Neuronal stem cell (in vitro differentiated cells): ENCODE measurements around the gene CPT1A.

Experiments
- DNase-seq: peaks from one replicate; pipeline ENCODE4 v3.0.0-alpha.2; 2013; ENCODE audit warnings: low spot score
- H2AFZ ChIP-seq: one replicate; pipeline ENCODE4 v1.6.1; 2013; ENCODE audit warnings: mild to moderate bottlenecking, low read length, inconsistent platforms
- H2AK5ac ChIP-seq: 2 replicates; pipeline ENCODE4 v1.6.1; 2013; ENCODE audit warnings: low read depth, mild to moderate bottlenecking, inconsistent platforms, low read length, moderate library complexity, mixed read lengths
- H2BK120ac ChIP-seq: 2 replicates; pipeline ENCODE4 v1.6.1; 2013; ENCODE audit warnings: low read depth, mild to moderate bottlenecking, inconsistent platforms, low read length, moderate library complexity, mixed read lengths
- H2BK12ac ChIP-seq: one replicate; pipeline ENCODE4 v1.6.1; 2013; ENCODE audit warnings: low read length, inconsistent platforms
- H2BK15ac ChIP-seq: 2 replicates; pipeline ENCODE4 v1.6.1; 2013; ENCODE audit warnings: mild to moderate bottlenecking, low read length, inconsistent platforms, mixed read lengths
- H2BK5ac ChIP-seq: one replicate; pipeline ENCODE4 v1.6.1; 2013; ENCODE audit warnings: inconsistent platforms, mild to moderate bottlenecking, low read length, moderate library complexity
- H3K14ac ChIP-seq: one replicate; pipeline ENCODE4 v1.6.1; 2013; ENCODE audit warnings: low read length, inconsistent platforms
- H3K18ac ChIP-seq: 2 replicates; pipeline ENCODE4 v1.6.1; 2013; ENCODE audit warnings: low read length, inconsistent platforms
- H3K23ac ChIP-seq: 2 replicates; pipeline ENCODE4 v1.6.1; 2013; ENCODE audit warnings: low read depth, mild to moderate bottlenecking, mixed read lengths, low read length, inconsistent platforms; ENCODE audit not compliant: poor library complexity
- H3K27ac ChIP-seq: replicated peaks from 3 replicates; pipeline ENCODE4 v1.5.1; 2013; ENCODE audit warnings: low read length, inconsistent platforms
- H3K27me3 ChIP-seq, 3 experiments: 2 replicates each; pipeline ENCODE4 v1.6.1; 2013; ENCODE audit warnings: low read length in 3 of 3, mild to moderate bottlenecking in 2 of 3, inconsistent platforms in 1 of 3, low read depth in 1 of 3, mixed read lengths in 1 of 3, moderate library complexity in 1 of 3; ENCODE audit not compliant: control insufficient read depth in 3 of 3, insufficient read depth in 3 of 3
- H3K36me3 ChIP-seq, 2 donors: replicated peaks in 1 of 2; 2 replicates each; pipeline ENCODE4 v1.6.1; 2013; ENCODE audit warnings: low read length in 2 of 2; ENCODE audit not compliant: control insufficient read depth in 2 of 2, insufficient read depth in 2 of 2
- H3K4ac ChIP-seq: 2 replicates; pipeline ENCODE4 v1.6.1; 2013; ENCODE audit warnings: inconsistent platforms, mild to moderate bottlenecking, low read length, moderate library complexity
- H3K4me1 ChIP-seq, 2 donors: 1 replicate in 1 of 2; 2 replicates in 1 of 2; pipeline ENCODE4 v1.6.1; 2013; ENCODE audit warnings: low read length in 2 of 2, low read depth in 1 of 2; ENCODE audit not compliant: control insufficient read depth in 2 of 2, insufficient read depth in 1 of 2
- H3K4me2 ChIP-seq: one replicate; pipeline ENCODE4 v1.6.1; 2013; ENCODE audit warnings: mild to moderate bottlenecking, low read length, inconsistent platforms; ENCODE audit not compliant: insufficient read depth, poor library complexity, severe bottlenecking
- H3K4me3 ChIP-seq, 2 donors: 2 replicates each; pipeline ENCODE4 v1.5.1; 2013; ENCODE audit warnings: low read length in 2 of 2, mild to moderate bottlenecking in 2 of 2, inconsistent platforms in 1 of 2, moderate library complexity in 1 of 2
- H3K79me1 ChIP-seq: one replicate; pipeline ENCODE4 v1.6.1; 2013; ENCODE audit warnings: low read depth, mild to moderate bottlenecking, inconsistent platforms, low read length, moderate library complexity
- H3K9ac ChIP-seq: one replicate; pipeline ENCODE4 v1.6.1; 2013; ENCODE audit warnings: mild to moderate bottlenecking, low read depth, low read length, inconsistent platforms; ENCODE audit not compliant: poor library complexity
- H3K9me3 ChIP-seq, 2 donors: replicated peaks in 1 of 2; 2 replicates each; pipeline versions ENCODE3 to v1.6.1; 2013; ENCODE audit warnings: low read length in 2 of 2, mild to moderate bottlenecking in 2 of 2, inconsistent platforms in 1 of 2, low read depth in 1 of 2, mixed read lengths in 1 of 2, moderate library complexity in 1 of 2; ENCODE audit not compliant: control insufficient read depth in 2 of 2, insufficient read depth in 1 of 2
- H4K8ac ChIP-seq: one replicate; pipeline ENCODE4 v1.6.1; 2013; ENCODE audit warnings: low read depth, mild to moderate bottlenecking, inconsistent platforms, low read length, moderate library complexity
- H4K91ac ChIP-seq: one replicate; pipeline ENCODE4 v1.6.1; 2013; ENCODE audit warnings: low read length, low read depth, mild to moderate bottlenecking, inconsistent platforms; ENCODE audit not compliant: poor library complexity
- WGBS, 2 donors: extraction: QIAGEN DNeasy Blood & Tissue Kit; methylation state at CpG; one replicate each; pipeline ENCODE4 v1.1.7; 2013; ENCODE audit warnings: missing lambda C conversion rate in 2 of 2, mixed read lengths in 1 of 2; ENCODE audit not compliant: insufficient read length in 2 of 2, insufficient replicate concordance in 1 of 2; ENCODE audit errors: extremely low coverage in 2 of 2; 5-methylcytosine and 5-hydroxymethylcytosine counted together

Gene CPT1A

DNA sequence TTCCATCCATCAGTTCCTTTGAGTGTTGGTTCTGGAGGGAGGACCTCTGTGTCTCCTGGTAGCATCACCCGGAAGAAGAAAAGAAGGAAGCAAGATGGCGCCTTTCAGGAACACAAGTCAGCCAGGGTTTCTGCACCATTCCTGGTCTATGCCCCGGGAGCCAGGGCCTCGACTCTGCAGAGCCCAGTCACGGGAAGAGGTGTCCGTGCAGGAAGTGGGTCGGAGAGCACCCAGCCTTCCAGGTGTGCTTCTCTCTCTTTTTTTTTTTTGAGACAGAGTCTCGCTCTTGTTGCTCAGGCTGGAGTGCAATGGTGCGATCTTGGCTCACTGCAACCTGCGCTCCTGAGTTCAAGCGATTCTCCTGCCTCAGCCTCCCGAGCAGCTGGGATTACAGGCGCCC, 40.7 kb upstream of the CPT1A start:
- H2BK120ac ChIP-seq = no peak overlapping the region
- no peak overlapping the region for H2AFZ ChIP-seq
- H3K23ac ChIP-seq = no peak overlapping the region
- H3K4me1 ChIP-seq = peaks cover 0 to 3% of the 10 kb centered on the region in 2 donors
- no peaks in the 10 kb centered on the region for H3K79me1 ChIP-seq
- no peak overlapping the region for H3K27ac ChIP-seq
- no peak overlapping the region for H3K4me2 ChIP-seq
- H3K27me3 ChIP-seq = no peaks in the 10 kb centered on the region
- no peak overlapping the region for H3K4me3 ChIP-seq
- no peak overlapping the region for H2BK12ac ChIP-seq
- no peak overlapping the region for H2AK5ac ChIP-seq
- no peak overlapping the region for H2BK15ac ChIP-seq
- no peaks in the 10 kb centered on the region for H3K9me3 ChIP-seq
- no peak overlapping the region for H2BK5ac ChIP-seq
- no peak overlapping the region for H3K9ac ChIP-seq
- no CpG with 5 or more reads among the region's 13 CpGs for WGBS, 2 donors
- no peak overlapping the region for H4K8ac ChIP-seq
- no peak overlapping the region for H3K14ac ChIP-seq
- no peak overlapping the region for H3K18ac ChIP-seq
- peaks cover 0 to 2% of the 10 kb centered on the region in 2 donors for H3K36me3 ChIP-seq
- no peak overlapping the region for H3K4ac ChIP-seq
- no peak for DNase-seq
- no peak overlapping the region for H4K91ac ChIP-seq

DNA sequence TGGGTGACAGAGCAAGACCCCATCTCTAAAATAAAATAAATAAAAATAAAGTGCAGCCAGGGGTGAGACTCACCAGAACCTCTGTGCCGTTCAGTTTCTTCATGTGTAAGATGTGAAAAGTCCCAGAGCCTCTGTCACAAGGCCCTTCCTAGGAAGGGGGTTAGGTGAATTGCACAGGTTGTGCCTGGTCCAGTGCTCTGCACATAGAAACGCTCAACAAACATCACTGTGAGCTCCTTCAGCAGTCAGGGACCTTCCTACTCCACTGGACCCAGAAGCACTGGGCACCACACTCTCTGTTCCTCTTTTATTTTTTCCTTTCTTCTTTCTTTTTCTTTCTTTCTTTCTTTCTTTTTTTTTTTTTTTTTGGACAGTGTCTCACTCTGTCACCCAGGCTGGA, 39.6 kb upstream of the CPT1A start:
- no peak overlapping the region for H2BK120ac ChIP-seq
- no peak overlapping the region for H3K4ac ChIP-seq
- WGBS, 2 donors = no CpG with 5 or more reads among the region's 2 CpGs
- H2BK15ac ChIP-seq = no peak overlapping the region
- no peaks in the 10 kb centered on the region for H3K79me1 ChIP-seq
- no peaks in the 10 kb centered on the region for H3K27me3 ChIP-seq
- no peak overlapping the region for H3K14ac ChIP-seq
- no peak overlapping the region for H2AK5ac ChIP-seq
- no peak for DNase-seq
- no peak overlapping the region for H3K9ac ChIP-seq
- no peak overlapping the region for H2BK5ac ChIP-seq
- no peak overlapping the region for H3K4me3 ChIP-seq
- H3K23ac ChIP-seq = no peak overlapping the region
- H3K4me1 ChIP-seq = peaks cover 0 to 3% of the 10 kb centered on the region in 2 donors
- H3K4me2 ChIP-seq = no peak overlapping the region
- H3K18ac ChIP-seq = no peak overlapping the region
- H3K27ac ChIP-seq = no peak overlapping the region
- no peak overlapping the region for H2BK12ac ChIP-seq
- H2AFZ ChIP-seq = no peak overlapping the region
- H4K91ac ChIP-seq = no peak overlapping the region
- H3K36me3 ChIP-seq = no peaks in the 10 kb centered on the region
- no peaks in the 10 kb centered on the region for H3K9me3 ChIP-seq
- no peak overlapping the region for H4K8ac ChIP-seq

DNA sequence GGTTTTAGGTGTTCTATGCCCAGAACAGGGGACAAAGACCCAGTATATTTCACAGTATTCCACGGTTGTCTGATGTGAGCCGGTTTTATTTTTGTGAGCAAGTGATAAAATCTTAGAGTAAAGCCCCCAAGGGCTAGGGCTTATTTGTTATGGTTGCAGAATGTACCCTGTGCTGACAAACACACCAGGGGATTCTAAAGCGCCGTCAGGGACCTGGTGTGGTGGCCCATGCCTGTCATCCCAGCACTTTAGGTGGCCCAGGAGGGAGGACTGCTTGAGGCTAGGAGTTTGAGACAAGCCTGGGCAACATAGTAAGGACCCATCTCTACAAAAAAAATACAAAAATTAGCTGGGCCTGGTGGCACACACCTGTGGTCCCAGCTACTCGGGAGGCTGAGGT, 39.1 kb upstream of the CPT1A start:
- no CpG with 5 or more reads among the region's 5 CpGs for WGBS, 2 donors
- H3K4ac ChIP-seq = no peak overlapping the region
- H3K36me3 ChIP-seq = no peaks in the 10 kb centered on the region
- H2AFZ ChIP-seq = no peak overlapping the region
- no peak overlapping the region for H2BK15ac ChIP-seq
- no peak overlapping the region for H4K8ac ChIP-seq
- H2AK5ac ChIP-seq = no peak overlapping the region
- no peaks in the 10 kb centered on the region for H3K79me1 ChIP-seq
- no peak overlapping the region for H3K4me2 ChIP-seq
- no peak overlapping the region for H3K18ac ChIP-seq
- H3K9me3 ChIP-seq = no peaks in the 10 kb centered on the region
- no peaks in the 10 kb centered on the region for H3K27me3 ChIP-seq
- H2BK120ac ChIP-seq = no peak overlapping the region
- no peak overlapping the region for H3K9ac ChIP-seq
- H4K91ac ChIP-seq = no peak overlapping the region
- H3K23ac ChIP-seq = no peak overlapping the region
- H3K14ac ChIP-seq = no peak overlapping the region
- H2BK5ac ChIP-seq = no peak overlapping the region
- H2BK12ac ChIP-seq = no peak overlapping the region
- H3K4me3 ChIP-seq = no peak overlapping the region
- no peak overlapping the region for H3K27ac ChIP-seq
- peaks cover 0 to 3% of the 10 kb centered on the region in 2 donors for H3K4me1 ChIP-seq
- DNase-seq = no peak

DNA sequence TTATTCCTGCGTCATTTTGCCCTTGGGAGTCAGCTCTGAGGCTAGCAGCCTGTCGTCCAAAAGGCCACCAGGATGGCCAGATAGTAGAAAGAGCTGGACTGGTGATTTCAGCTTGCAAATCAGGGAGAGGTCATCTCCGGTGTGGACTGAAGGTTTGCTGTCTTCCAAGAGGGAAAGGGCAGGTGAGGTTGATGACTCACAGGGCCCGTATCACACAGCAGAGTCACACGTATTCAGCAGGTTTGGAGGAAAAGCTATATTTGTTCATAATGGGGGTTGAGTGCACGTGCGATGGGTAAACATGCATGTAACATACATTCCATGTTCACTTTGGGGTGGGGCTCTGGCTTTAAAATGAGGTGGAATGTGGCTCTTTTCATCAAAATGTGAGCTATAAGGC, 36.3 kb upstream of the CPT1A start:
- WGBS, 2 donors = no CpG with 5 or more reads among the region's 7 CpGs
- H3K79me1 ChIP-seq = no peaks in the 10 kb centered on the region

More for the DNA sequence above, 36.3 kb upstream of the CPT1A start:
- Histone ChIP-seq H3K14ac (no peak overlapping the region), H3K9ac (no peak overlapping the region), H2BK5ac (no peak overlapping the region), H3K18ac (no peak overlapping the region), H3K9me3 (no peaks in the 10 kb centered on the region), H3K4me2 (no peak overlapping the region), H3K4me3 (no peak overlapping the region), H3K36me3 (no peaks in the 10 kb centered on the region), H4K8ac (no peak overlapping the region), H4K91ac (no peak overlapping the region), H3K23ac (no peak overlapping the region), H3K27ac (no peak overlapping the region), H2BK12ac (no peak overlapping the region), H3K4ac (no peak overlapping the region), H2AK5ac (no peak overlapping the region), H2BK120ac (no peak overlapping the region), H3K27me3 (no peaks in the 10 kb centered on the region), H3K4me1 (peaks cover 0 to 3% of the 10 kb centered on the region in 2 donors), H2AFZ (no peak overlapping the region), H2BK15ac (no peak overlapping the region)
- no peak for DNase-seq
